ENCODE results near the gene MINDY4. TPM values are rescaled to one million over a fixed set of nuclear protein-coding genes. Genes with fewer than 3 reads are reported as not detected.
A peak's percentile ranks its signal among the peaks of the same experiment; 100 is the strongest.

MINDY4 gene
- total and polyA plus RNA-seq, 4 donors, result 0.93 to 6.1 (median 1.9) TPM

DNA sequence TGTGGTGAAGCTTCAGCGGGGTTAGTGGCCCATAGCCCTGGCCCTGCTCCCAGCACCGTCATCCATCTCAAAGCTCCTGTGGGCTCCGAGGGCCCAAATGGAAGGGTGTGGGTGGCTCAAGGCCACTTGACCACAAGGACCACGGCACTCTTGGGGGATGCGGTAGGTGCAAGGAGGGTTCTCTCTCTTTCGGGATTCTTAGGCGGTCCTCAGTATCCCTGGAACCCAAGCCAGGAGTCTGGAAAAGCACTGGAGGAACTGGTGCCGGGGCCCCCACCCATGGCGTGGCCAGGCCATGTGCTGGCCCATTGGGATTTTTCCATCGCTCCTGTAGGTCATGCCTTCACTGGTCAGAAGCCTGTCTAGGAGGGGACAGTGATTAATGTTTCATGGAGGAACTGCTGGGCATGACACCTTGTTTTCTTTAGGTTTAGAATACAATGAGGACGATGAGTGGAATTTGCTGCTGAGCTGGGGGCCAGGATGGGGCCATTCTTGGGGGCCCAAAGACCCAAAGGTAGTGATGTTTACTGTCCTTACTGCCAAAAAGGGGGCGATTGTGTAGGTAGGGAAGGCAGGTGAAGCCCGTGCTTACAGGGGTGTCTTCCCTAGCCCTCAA lies 157.1 kb downstream of the MINDY4 start:
- no peak for TF ChIP-seq YY1 (IDR thresholded peaks at IDR 0.05)
- TF ChIP-seq EGR1 (IDR thresholded peaks at IDR 0.05; ENCODE audit: low read depth in 2 of 2), result no peak
- no peak for TF ChIP-seq RAD21 (IDR thresholded peaks at IDR 0.05)
- TF ChIP-seq GABPA (IDR thresholded peaks at IDR 0.05 in 1 of 2, conservative IDR thresholded peaks at IDR 0.05 in 1 of 2), result no peak
- TF ChIP-seq RXRA (IDR thresholded peaks at IDR 0.05), result no peak
- TF ChIP-seq SP1 (IDR thresholded peaks at IDR 0.05), result no peak
- TF ChIP-seq, protein P1, sequence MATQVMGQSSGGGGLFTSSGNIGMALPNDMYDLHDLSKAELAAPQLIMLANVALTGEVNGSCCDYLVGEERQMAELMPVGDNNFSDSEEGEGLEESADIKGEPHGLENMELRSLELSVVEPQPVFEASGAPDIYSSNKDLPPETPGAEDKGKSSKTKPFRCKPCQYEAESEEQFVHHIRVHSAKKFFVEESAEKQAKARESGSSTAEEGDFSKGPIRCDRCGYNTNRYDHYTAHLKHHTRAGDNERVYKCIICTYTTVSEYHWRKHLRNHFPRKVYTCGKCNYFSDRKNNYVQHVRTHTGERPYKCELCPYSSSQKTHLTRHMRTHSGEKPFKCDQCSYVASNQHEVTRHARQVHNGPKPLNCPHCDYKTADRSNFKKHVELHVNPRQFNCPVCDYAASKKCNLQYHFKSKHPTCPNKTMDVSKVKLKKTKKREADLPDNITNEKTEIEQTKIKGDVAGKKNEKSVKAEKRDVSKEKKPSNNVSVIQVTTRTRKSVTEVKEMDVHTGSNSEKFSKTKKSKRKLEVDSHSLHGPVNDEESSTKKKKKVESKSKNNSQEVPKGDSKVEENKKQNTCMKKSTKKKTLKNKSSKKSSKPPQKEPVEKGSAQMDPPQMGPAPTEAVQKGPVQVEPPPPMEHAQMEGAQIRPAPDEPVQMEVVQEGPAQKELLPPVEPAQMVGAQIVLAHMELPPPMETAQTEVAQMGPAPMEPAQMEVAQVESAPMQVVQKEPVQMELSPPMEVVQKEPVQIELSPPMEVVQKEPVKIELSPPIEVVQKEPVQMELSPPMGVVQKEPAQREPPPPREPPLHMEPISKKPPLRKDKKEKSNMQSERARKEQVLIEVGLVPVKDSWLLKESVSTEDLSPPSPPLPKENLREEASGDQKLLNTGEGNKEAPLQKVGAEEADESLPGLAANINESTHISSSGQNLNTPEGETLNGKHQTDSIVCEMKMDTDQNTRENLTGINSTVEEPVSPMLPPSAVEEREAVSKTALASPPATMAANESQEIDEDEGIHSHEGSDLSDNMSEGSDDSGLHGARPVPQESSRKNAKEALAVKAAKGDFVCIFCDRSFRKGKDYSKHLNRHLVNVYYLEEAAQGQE (IDR thresholded peaks at IDR 0.05), result no peak
- TF ChIP-seq, protein P2, sequence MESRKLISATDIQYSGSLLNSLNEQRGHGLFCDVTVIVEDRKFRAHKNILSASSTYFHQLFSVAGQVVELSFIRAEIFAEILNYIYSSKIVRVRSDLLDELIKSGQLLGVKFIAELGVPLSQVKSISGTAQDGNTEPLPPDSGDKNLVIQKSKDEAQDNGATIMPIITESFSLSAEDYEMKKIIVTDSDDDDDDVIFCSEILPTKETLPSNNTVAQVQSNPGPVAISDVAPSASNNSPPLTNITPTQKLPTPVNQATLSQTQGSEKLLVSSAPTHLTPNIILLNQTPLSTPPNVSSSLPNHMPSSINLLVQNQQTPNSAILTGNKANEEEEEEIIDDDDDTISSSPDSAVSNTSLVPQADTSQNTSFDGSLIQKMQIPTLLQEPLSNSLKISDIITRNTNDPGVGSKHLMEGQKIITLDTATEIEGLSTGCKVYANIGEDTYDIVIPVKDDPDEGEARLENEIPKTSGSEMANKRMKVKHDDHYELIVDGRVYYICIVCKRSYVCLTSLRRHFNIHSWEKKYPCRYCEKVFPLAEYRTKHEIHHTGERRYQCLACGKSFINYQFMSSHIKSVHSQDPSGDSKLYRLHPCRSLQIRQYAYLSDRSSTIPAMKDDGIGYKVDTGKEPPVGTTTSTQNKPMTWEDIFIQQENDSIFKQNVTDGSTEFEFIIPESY (IDR thresholded peaks at IDR 0.05), result no peak
- TF ChIP-seq, protein P3, sequence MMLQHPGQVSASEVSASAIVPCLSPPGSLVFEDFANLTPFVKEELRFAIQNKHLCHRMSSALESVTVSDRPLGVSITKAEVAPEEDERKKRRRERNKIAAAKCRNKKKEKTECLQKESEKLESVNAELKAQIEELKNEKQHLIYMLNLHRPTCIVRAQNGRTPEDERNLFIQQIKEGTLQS (IDR thresholded peaks at IDR 0.05), result no peak
- no peak for TF ChIP-seq NR2F2 (IDR thresholded peaks at IDR 0.05)
- no peak for TF ChIP-seq HNF4A (conservative IDR thresholded peaks at IDR 0.05)
- TF ChIP-seq, protein P4, sequence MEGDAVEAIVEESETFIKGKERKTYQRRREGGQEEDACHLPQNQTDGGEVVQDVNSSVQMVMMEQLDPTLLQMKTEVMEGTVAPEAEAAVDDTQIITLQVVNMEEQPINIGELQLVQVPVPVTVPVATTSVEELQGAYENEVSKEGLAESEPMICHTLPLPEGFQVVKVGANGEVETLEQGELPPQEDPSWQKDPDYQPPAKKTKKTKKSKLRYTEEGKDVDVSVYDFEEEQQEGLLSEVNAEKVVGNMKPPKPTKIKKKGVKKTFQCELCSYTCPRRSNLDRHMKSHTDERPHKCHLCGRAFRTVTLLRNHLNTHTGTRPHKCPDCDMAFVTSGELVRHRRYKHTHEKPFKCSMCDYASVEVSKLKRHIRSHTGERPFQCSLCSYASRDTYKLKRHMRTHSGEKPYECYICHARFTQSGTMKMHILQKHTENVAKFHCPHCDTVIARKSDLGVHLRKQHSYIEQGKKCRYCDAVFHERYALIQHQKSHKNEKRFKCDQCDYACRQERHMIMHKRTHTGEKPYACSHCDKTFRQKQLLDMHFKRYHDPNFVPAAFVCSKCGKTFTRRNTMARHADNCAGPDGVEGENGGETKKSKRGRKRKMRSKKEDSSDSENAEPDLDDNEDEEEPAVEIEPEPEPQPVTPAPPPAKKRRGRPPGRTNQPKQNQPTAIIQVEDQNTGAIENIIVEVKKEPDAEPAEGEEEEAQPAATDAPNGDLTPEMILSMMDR (IDR thresholded peaks at IDR 0.05; ENCODE audit: low read depth, low read length, missing input control), result no peak
- no peak for TF ChIP-seq FOXA2 (IDR thresholded peaks at IDR 0.05)
- no peak for TF ChIP-seq JUND (IDR thresholded peaks at IDR 0.05)
- no peak for TF ChIP-seq HNF4G (IDR thresholded peaks at IDR 0.05)
- no peak for TF ChIP-seq TAF1 (conservative IDR thresholded peaks at IDR 0.05)
- TF ChIP-seq FOXA1 (IDR thresholded peaks at IDR 0.05), result no peak
- TF ChIP-seq, protein P5, sequence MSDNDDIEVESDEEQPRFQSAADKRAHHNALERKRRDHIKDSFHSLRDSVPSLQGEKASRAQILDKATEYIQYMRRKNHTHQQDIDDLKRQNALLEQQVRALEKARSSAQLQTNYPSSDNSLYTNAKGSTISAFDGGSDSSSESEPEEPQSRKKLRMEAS (IDR thresholded peaks at IDR 0.05), result no peak
- DNase-seq (ENCODE audit: low spot score), result peak; percentile 29

More for the DNA sequence above, 157.1 kb downstream of the MINDY4 start:
- no peaks in the 10 kb centered on the region for H3K36me3 ChIP-seq (ENCODE audit: control insufficient read depth in 4 of 4, insufficient read depth in 3 of 4, low read depth in 1 of 4, low read length in 3 of 4)
- 95% methylated on average over 13 of the region's 13 CpGs for WGBS
- no peak overlapping the region for H3K9ac ChIP-seq (ENCODE audit: low read depth in 1 of 2, low read length in 2 of 2)
- no peaks in the 10 kb centered on the region for H3K27me3 ChIP-seq (ENCODE audit: control insufficient read depth in 4 of 4, insufficient read depth in 4 of 4, low read length in 3 of 4)
- H3K4me3 ChIP-seq (ENCODE audit: low read depth in 1 of 3, low read length in 3 of 3), result no peak overlapping the region
- H3K4me1 ChIP-seq (ENCODE audit: control insufficient read depth in 4 of 4, insufficient read depth in 4 of 4, low read length in 3 of 4), result no peaks in the 10 kb centered on the region
- H3K27ac ChIP-seq (ENCODE audit: low read depth in 1 of 2, low read length in 2 of 2), result no peak overlapping the region
- H3K9me3 ChIP-seq (ENCODE audit: control insufficient read depth in 4 of 4, low read length in 3 of 4), result no peaks in the 10 kb centered on the region
